ENCODE results near the gene PPP1R9A.

Gene PPP1R9A

GRCh38 chr7:95244616-95245015 is 337.2 kb downstream of the PPP1R9A start:
- peaks cover 2% of the 10 kb centered on the region; the same call in 1 of the 2 replicates for H3K27me3 ChIP-seq (ENCODE audit: insufficient read depth, low read length)
- peaks cover 25% of the 10 kb centered on the region for H3K4me1 ChIP-seq (ENCODE audit: insufficient read depth, low read length)
- H3K4me3 ChIP-seq (ENCODE audit: low read length) = no peak overlapping the region
- no peak overlapping the region for H3K27ac ChIP-seq (ENCODE audit: low read depth, low read length)
- no peaks in the 10 kb centered on the region for H3K9me3 ChIP-seq (ENCODE audit: insufficient read depth, low read depth, low read length)
- no peaks in the 10 kb centered on the region for H3K36me3 ChIP-seq (ENCODE audit: insufficient read depth, low read length)
- H3K9ac ChIP-seq (ENCODE audit: low read depth, low read length) = no peak overlapping the region

- peaks cover 25% of the 10 kb centered on the region for H3K4me1 ChIP-seq (ENCODE audit: insufficient read depth, low read length)
- 76% methylated on average over 5 of the region's 5 CpGs for WGBS
- peaks cover 2% of the 10 kb centered on the region; the same call in 1 of the 2 replicates for H3K27me3 ChIP-seq (ENCODE audit: insufficient read depth, low read length)
- no peak overlapping the region for H3K9ac ChIP-seq (ENCODE audit: low read depth, low read length)
- no peaks in the 10 kb centered on the region for H3K36me3 ChIP-seq (ENCODE audit: insufficient read depth, low read length)
- H3K9me3 ChIP-seq (ENCODE audit: insufficient read depth, low read depth, low read length) = no peaks in the 10 kb centered on the region
- no peak overlapping the region for H3K27ac ChIP-seq (ENCODE audit: low read depth, low read length)
- H3K4me3 ChIP-seq (ENCODE audit: low read length) = no peak overlapping the region
Observed at GRCh38 chr7:95245828-95246500, 338.6 kb downstream of the PPP1R9A start.

- Histone ChIP-seq H3K27ac (ENCODE audit: low read depth, low read length) (no peak overlapping the region), H3K4me1 (ENCODE audit: insufficient read depth, low read length) (peaks cover 25% of the 10 kb centered on the region), H3K4me3 (ENCODE audit: low read length) (peak overlapping the region; percentile 23; the same call in 1 of the 2 replicates), H3K9me3 (ENCODE audit: insufficient read depth, low read depth, low read length) (no peaks in the 10 kb centered on the region), H3K36me3 (ENCODE audit: insufficient read depth, low read length) (peaks cover 6% of the 10 kb centered on the region; the same call in 1 of the 2 replicates), H3K9ac (ENCODE audit: low read depth, low read length) (no peak overlapping the region), H3K27me3 (ENCODE audit: insufficient read depth, low read length) (peaks cover 2% of the 10 kb centered on the region; the same call in 1 of the 2 replicates)
- WGBS = 9% methylated on average over 5 of the region's 5 CpGs
Observed at GRCh38 chr7:95246831-95247370, 339.5 kb downstream of the PPP1R9A start.

- H3K4me3 ChIP-seq (ENCODE audit: low read length) = no peak overlapping the region
- peaks cover 22% of the 10 kb centered on the region for H3K4me1 ChIP-seq (ENCODE audit: insufficient read depth, low read length)
- no peaks in the 10 kb centered on the region for H3K27me3 ChIP-seq (ENCODE audit: insufficient read depth, low read length)
- WGBS = 84% methylated on average over 6 of the region's 6 CpGs
- H3K9ac ChIP-seq (ENCODE audit: low read depth, low read length) = no peak overlapping the region
- H3K9me3 ChIP-seq (ENCODE audit: insufficient read depth, low read depth, low read length) = no peaks in the 10 kb centered on the region
- H3K27ac ChIP-seq (ENCODE audit: low read depth, low read length) = no peak overlapping the region
- peaks cover 13% of the 10 kb centered on the region for H3K36me3 ChIP-seq (ENCODE audit: insufficient read depth, low read length)
Observed at GRCh38 chr7:95250571-95250970, 343.2 kb downstream of the PPP1R9A start.

- peaks cover 13% of the 10 kb centered on the region for H3K36me3 ChIP-seq (ENCODE audit: insufficient read depth, low read length)
- no peak overlapping the region for H3K27ac ChIP-seq (ENCODE audit: low read depth, low read length)
- peaks cover 10% of the 10 kb centered on the region for H3K4me1 ChIP-seq (ENCODE audit: insufficient read depth, low read length)
- no peak overlapping the region for H3K4me3 ChIP-seq (ENCODE audit: low read length)
- no peak overlapping the region for H3K9ac ChIP-seq (ENCODE audit: low read depth, low read length)
- no peaks in the 10 kb centered on the region for H3K27me3 ChIP-seq (ENCODE audit: insufficient read depth, low read length)
- 100% methylated on average over 1 of the region's 1 CpG for WGBS
- H3K9me3 ChIP-seq (ENCODE audit: insufficient read depth, low read depth, low read length) = no peaks in the 10 kb centered on the region
Observed at GRCh38 chr7:95251966-95252365, 344.6 kb downstream of the PPP1R9A start.

- 92% methylated on average over 1 of the region's 1 CpG for WGBS
- H3K27ac ChIP-seq (ENCODE audit: low read depth, low read length) = no peak overlapping the region
- H3K4me1 ChIP-seq (ENCODE audit: insufficient read depth, low read length) = no peaks in the 10 kb centered on the region
- no peaks in the 10 kb centered on the region for H3K27me3 ChIP-seq (ENCODE audit: insufficient read depth, low read length)
- H3K36me3 ChIP-seq (ENCODE audit: insufficient read depth, low read length) = peaks cover 13% of the 10 kb centered on the region
- no peaks in the 10 kb centered on the region for H3K9me3 ChIP-seq (ENCODE audit: insufficient read depth, low read depth, low read length)
- H3K9ac ChIP-seq (ENCODE audit: low read depth, low read length) = no peak overlapping the region
- no peak overlapping the region for H3K4me3 ChIP-seq (ENCODE audit: low read length)
Observed at GRCh38 chr7:95253986-95254385, 346.6 kb downstream of the PPP1R9A start.

GRCh38 chr7:95255691-95256090 is 348.3 kb downstream of the PPP1R9A start:
- no peaks in the 10 kb centered on the region for H3K9me3 ChIP-seq (ENCODE audit: insufficient read depth, low read depth, low read length)
- H3K9ac ChIP-seq (ENCODE audit: low read depth, low read length) = no peak overlapping the region
- H3K27ac ChIP-seq (ENCODE audit: low read depth, low read length) = no peak overlapping the region
- H3K36me3 ChIP-seq (ENCODE audit: insufficient read depth, low read length) = peaks cover 13% of the 10 kb centered on the region
- H3K27me3 ChIP-seq (ENCODE audit: insufficient read depth, low read length) = no peaks in the 10 kb centered on the region
- H3K4me1 ChIP-seq (ENCODE audit: insufficient read depth, low read length) = no peaks in the 10 kb centered on the region
- no peak overlapping the region for H3K4me3 ChIP-seq (ENCODE audit: low read length)

- peaks cover 15% of the 10 kb centered on the region for H3K4me1 ChIP-seq (ENCODE audit: insufficient read depth, low read length)
- no peak overlapping the region for H3K4me3 ChIP-seq (ENCODE audit: low read length)
- H3K27ac ChIP-seq (ENCODE audit: low read depth, low read length) = no peak overlapping the region
- H3K9me3 ChIP-seq (ENCODE audit: insufficient read depth, low read depth, low read length) = no peaks in the 10 kb centered on the region
- H3K27me3 ChIP-seq (ENCODE audit: insufficient read depth, low read length) = no peaks in the 10 kb centered on the region
- no peaks in the 10 kb centered on the region for H3K36me3 ChIP-seq (ENCODE audit: insufficient read depth, low read length)
- H3K9ac ChIP-seq (ENCODE audit: low read depth, low read length) = no peak overlapping the region
Observed at GRCh38 chr7:95261895-95262415, 354.6 kb downstream of the PPP1R9A start.

GRCh38 chr7:95262875-95263274 is 355.5 kb downstream of the PPP1R9A start:
- Histone ChIP-seq H3K27ac (ENCODE audit: low read depth, low read length) (no peak overlapping the region), H3K4me1 (ENCODE audit: insufficient read depth, low read length) (peaks cover 24% of the 10 kb centered on the region), H3K9me3 (ENCODE audit: insufficient read depth, low read depth, low read length) (no peaks in the 10 kb centered on the region), H3K36me3 (ENCODE audit: insufficient read depth, low read length) (no peaks in the 10 kb centered on the region), H3K27me3 (ENCODE audit: insufficient read depth, low read length) (no peaks in the 10 kb centered on the region), H3K9ac (ENCODE audit: low read depth, low read length) (no peak overlapping the region), H3K4me3 (ENCODE audit: low read length) (no peak overlapping the region)
- 92% methylated on average over 1 of the region's 2 CpGs for WGBS

- no peaks in the 10 kb centered on the region for H3K9me3 ChIP-seq (ENCODE audit: insufficient read depth, low read depth, low read length)
- no peak overlapping the region for H3K9ac ChIP-seq (ENCODE audit: low read depth, low read length)
- 97% methylated on average over 4 of the region's 4 CpGs for WGBS
- H3K27me3 ChIP-seq (ENCODE audit: insufficient read depth, low read length) = no peaks in the 10 kb centered on the region
- no peak overlapping the region for H3K4me3 ChIP-seq (ENCODE audit: low read length)
- peaks cover 3% of the 10 kb centered on the region; the same call in 1 of the 2 replicates for H3K36me3 ChIP-seq (ENCODE audit: insufficient read depth, low read length)
- H3K4me1 ChIP-seq (ENCODE audit: insufficient read depth, low read length) = peaks cover 27% of the 10 kb centered on the region
- H3K27ac ChIP-seq (ENCODE audit: low read depth, low read length) = no peak overlapping the region
Observed at GRCh38 chr7:95263785-95264362, 356.5 kb downstream of the PPP1R9A start.

GRCh38 chr7:95264363-95264891 is 357.0 kb downstream of the PPP1R9A start:
- H3K27me3 ChIP-seq (ENCODE audit: insufficient read depth, low read length) = no peaks in the 10 kb centered on the region
- no peak overlapping the region for H3K9ac ChIP-seq (ENCODE audit: low read depth, low read length)
- H3K4me3 ChIP-seq (ENCODE audit: low read length) = no peak overlapping the region
- H3K9me3 ChIP-seq (ENCODE audit: insufficient read depth, low read depth, low read length) = no peaks in the 10 kb centered on the region
- H3K36me3 ChIP-seq (ENCODE audit: insufficient read depth, low read length) = peaks cover 6% of the 10 kb centered on the region
- WGBS = 96% methylated on average over 6 of the region's 6 CpGs
- H3K27ac ChIP-seq (ENCODE audit: low read depth, low read length) = no peak overlapping the region
- peaks cover 27% of the 10 kb centered on the region for H3K4me1 ChIP-seq (ENCODE audit: insufficient read depth, low read length)

All from HUES64 (cell line).